HPDE6-E6E7 (cell line): ENCODE measurements around the gene TMEM60.

ENCODE experiments used
- DNase-seq: peaks from one replicate; pipeline ENCODE4 v3.0.0; 2011; ENCODE audit warnings: missing footprints; ENCODE audit errors: extremely low spot score

Gene TMEM60

GRCh38 chr7:77771901-77772300, 26.3 kb downstream of the TMEM60 start:
- no peak for DNase-seq

GRCh38 chr7:77770316-77770715, 27.9 kb downstream of the TMEM60 start:
- no peak for DNase-seq

GRCh38 chr7:77766801-77767605, 31.2 kb downstream of the TMEM60 start:
- no peak for DNase-seq

GRCh38 chr7:77765906-77766800, 32.1 kb downstream of the TMEM60 start:
- no peak for DNase-seq

GRCh38 chr7:77765481-77765880, 32.8 kb downstream of the TMEM60 start:
- DNase-seq: no peak

GRCh38 chr7:77760809-77761453, 37.3 kb downstream of the TMEM60 start:
- DNase-seq: no peak

- DNase-seq: peak; percentile 15
Measured at GRCh38 chr7:77759294-77759889, 38.8 kb downstream of the TMEM60 start.

GRCh38 chr7:77757589-77757988, 40.6 kb downstream of the TMEM60 start:
- no peak for DNase-seq

- DNase-seq: no peak
Measured at GRCh38 chr7:77753173-77753572, 45.1 kb downstream of the TMEM60 start.

GRCh38 chr7:77752016-77752415, 46.2 kb downstream of the TMEM60 start:
- DNase-seq: no peak

- DNase-seq: no peak
Measured at GRCh38 chr7:77747718-77748117, 50.5 kb downstream of the TMEM60 start.

GRCh38 chr7:77747178-77747577, 51.1 kb downstream of the TMEM60 start:
- DNase-seq: no peak

- DNase-seq: no peak
Measured at GRCh38 chr7:77746824-77747165, 51.4 kb downstream of the TMEM60 start.

GRCh38 chr7:77746164-77746823, 51.9 kb downstream of the TMEM60 start:
- no peak for DNase-seq

GRCh38 chr7:77745746-77746145, 52.5 kb downstream of the TMEM60 start:
- DNase-seq: no peak
